GM21825 (cell line): ENCODE data around the gene RNF34.

ENCODE experiments used
- ATAC-seq: cut with Tn5 transposase; IDR thresholded peaks from one replicate; pipeline ENCODE4 v1.9.1; 2021; ENCODE audit warnings: mild to moderate bottlenecking, moderate library complexity; ENCODE audit not compliant: unreplicated experiment

Gene RNF34

DNA sequence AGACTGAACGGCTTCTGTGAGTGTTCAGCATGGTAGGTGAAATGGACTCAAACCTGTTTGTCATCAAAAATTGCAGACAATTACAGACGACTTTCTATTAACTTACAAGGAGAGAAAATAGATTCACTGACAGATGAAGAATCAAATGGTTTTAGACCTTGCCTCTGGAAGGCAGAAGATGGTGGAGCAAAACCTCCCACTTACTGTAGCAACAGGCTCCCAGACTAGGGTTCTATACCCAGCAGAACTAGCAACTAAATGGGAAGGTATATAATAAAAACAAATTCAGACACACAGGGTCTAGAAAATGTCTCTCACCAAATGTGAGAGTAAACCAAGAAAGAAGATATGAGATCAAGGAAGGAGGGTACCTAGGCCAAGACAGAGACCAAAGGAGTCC, 36.8 kb downstream of the RNF34 start:
- no peak for ATAC-seq

GRCh38 chr12:121438905-121439304, 39.0 kb downstream of the RNF34 start:
- ATAC-seq: no peak

DNA sequence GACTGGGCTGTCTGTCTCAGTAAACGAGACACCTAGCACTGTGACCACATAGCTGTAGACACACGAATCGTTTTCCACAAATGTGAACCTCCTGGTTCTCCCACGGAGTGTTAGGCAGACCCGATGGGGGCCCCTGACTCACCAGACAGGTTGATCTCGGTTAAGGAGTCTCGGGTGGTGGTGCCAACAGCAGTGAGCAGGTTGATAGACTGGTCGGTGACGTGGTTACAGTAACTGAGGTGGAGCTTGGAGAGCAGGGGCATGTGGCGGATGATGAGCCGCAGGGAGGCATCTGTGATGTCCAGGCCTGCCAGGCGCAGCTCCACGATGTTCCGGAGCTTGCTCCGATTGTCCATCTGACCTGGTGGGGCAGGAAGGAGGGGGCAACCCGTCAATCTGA, 39.8 kb downstream of the RNF34 start:
- ATAC-seq: no peak

DNA sequence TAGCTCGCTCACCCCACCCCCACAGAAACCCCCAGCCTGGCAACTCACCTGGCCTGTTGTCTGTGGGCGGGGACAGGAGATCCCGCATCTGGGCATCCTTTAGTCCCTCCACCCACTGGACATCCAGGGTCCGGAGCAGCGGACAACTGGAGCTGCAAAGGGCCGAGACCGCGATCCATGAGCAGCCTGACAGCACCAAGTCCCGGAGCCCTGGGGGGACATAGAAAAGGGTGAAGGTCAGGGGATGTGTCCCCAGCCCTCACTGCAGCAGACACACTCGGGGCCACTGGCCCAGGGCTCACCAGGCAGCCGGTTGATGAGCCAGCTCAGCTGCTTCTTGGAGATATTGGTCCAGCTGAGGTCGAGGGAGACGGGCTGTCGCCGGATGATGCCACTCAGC, 40.9 kb downstream of the RNF34 start:
- ATAC-seq: no peak

DNA sequence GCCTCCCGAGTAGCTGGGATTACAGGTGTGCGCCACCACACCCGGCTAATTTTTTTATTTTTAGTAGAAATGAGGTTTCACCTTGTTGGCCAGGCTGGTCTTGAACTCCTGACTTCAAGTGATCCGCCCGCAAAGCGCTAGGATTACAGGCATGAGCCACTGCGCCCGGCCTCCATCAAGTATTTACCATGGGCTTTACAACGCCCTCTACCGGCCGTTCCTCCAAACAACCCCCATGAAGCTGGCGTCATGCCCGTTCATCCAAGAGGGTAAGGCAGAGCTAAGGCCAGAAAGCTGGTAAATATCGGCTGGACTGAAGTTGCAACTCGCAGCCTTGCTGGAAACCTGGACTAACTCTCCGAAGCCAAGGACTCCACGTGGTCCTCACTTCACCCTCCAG, 41.6 kb downstream of the RNF34 start:
- no peak for ATAC-seq

GRCh38 chr12:121442028-121442948, 42.4 kb downstream of the RNF34 start:
- no peak for ATAC-seq

DNA sequence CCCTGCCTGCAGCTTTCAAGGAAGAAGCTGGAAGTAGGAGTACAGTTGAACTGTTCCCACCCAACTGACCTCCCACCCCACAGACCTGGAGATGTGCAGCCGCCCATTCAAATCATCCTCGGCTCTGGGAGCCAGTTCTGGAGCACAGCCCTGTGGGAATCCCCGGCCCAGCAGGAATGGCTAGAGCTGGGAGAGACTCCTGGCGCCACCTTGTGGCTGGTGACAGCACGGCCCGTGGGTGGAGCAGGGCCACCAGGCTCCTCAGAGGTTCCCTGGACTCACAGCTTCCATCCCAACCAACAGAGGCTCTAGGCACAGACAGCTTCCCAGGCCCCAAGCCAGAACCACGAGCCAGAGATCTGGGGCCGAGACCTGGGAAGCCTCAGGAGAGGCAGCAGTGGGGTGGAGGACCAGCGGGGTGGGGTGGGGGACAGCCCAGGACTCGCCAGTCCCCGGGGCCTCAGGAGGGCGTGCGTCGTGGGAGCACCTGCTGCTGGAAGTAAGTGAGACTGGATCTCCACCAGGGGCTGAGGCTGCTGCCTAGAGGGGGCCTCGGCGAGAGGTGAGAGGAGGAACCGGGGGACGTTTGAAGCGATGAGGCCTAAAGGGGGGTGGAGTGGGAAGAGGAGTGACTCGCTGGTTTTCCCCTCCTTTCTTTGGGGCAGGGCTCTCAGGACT, 43.4 kb downstream of the RNF34 start:
- no peak for ATAC-seq

DNA sequence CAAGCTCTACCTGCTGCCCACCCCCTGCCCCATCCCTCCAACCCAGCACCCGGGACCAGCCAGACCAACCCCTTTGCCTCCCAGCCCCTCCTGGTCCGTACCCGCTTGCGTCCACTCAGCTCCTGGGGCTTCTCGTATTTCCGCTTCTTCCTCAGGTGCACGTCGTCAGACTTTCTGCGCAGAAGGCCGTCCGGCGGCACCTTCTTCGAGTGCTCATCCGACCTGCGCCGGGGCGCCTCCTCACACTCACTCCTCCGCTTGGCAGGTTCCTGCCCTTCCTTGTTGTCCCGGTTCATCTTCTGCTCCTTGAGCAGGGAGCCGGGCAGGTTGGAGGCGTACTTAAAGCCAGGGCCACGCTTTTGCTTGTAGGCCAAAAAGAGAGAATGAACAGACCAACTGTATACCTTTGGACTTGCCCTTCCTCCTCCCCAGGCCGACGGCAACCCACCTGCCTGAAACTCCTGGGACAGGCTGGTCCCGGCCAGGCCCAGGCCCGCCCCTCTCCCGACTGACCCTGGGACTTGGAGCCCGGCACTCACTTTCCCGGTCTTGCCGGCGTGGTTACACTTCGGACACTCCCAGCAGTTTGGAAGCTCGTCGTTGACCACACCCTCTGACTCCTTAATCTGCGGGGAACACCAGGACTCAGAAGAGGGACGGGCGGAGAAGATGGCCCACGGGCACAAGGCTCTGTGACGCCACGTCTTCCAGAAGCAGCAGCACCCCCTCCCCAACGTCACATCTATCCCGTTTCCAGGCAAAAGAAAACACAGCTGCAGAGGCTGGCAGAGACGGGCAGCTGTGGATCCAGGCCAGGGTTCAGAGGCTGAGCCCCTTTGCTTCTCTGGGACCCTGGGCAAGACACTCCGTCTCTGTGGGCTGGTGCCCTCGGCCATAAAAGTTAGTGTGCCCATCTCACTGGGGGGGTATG, 44.3 kb downstream of the RNF34 start:
- ATAC-seq: no peak

- ATAC-seq: no peak
Measured at GRCh38 chr12:121444842-121445202, 44.9 kb downstream of the RNF34 start.

DNA sequence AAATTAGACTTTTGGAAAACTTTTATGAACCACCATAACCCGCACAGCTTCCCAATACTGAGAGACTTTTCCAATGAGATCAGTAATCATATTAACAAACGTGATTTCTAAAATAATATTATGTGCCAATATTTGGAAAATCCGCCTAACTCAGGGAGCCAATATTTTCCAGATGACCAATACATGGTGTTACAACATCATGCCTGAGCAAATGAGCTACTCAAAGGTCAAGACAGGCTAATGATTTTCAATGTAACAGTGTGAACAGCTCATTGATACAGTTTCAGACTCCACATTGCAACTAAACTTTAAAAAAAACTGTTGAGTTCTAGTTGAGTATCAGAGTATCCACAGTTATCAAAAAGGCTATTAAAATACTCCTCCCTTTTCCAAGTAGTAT, 46.8 kb downstream of the RNF34 start:
- no peak for ATAC-seq

GRCh38 chr12:121448771-121449315, 48.9 kb downstream of the RNF34 start:
- no peak for ATAC-seq

GRCh38 chr12:121451961-121452339, 52.0 kb downstream of the RNF34 start:
- ATAC-seq: no peak

GRCh38 chr12:121452340-121452984, 52.5 kb downstream of the RNF34 start:
- no peak for ATAC-seq

DNA sequence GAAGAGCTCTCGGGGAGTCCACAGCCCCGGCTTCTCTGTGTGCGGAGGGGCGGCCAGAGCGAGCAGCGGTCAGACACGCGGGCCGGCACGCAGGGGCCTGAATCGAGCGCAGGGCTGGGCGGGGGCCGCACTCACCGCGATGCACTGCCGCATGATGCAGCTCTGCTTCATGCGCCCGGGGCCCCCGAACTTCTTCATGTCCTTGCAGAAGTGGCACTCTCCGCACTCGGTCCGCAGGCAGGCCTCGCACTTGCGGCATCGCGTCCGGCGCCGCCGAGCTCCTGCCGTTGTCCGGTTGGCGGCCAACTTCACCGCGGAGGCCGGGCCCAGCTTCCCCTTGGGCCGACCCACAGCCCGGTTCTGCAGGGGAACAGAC, 53.1 kb downstream of the RNF34 start:
- no peak for ATAC-seq

DNA sequence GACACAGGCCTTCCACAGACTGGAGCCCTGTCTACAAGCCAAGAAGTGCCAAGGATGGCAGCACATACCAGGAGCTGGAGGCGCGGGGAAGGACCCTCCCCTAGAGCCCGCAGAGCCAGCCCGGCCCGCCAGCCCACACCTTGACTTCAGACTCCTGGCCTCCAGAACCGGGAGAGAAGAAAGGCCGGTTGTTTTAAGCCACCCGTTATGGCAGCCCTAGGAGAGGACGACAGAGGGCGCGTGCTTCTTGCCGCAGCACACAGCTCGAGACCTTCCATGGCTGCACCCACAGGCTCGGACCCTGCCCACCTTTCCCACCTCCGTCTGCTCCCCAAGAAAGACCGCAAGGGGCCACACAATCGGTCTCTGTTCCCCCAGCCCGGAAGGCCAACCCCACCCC, 53.7 kb downstream of the RNF34 start:
- no peak for ATAC-seq

- ATAC-seq: no peak
Measured at GRCh38 chr12:121454921-121455320, 55.0 kb downstream of the RNF34 start.

DNA sequence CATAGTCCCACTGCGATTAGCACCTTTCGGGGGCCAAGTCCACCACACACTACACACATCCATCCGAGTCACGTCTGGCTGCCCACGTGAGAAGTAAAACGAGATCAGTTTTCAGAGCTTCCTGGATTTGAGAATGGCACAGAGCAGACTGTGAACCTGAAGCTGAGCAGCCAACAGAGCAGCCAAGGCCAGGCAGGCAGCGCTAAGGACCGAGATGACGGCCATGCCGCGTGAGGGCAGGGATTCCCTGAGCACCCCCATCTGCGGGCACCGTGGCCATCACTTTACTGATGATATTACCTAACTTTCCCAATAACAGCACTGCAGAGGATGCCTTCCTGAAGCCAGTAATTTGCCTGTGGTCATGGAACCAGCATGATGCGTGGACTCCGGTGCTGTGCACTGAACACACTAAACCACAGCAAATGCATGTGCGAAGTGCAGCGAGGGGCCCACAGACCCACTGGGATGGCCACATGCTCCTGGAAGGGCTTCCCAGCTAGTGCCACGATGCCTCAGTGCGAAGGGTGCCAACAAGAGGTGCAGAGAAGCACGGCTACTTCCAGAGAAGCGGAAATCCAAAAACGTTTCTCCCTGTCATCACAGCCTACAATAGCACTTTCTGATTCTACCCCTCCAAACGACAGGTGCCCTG, 56.0 kb downstream of the RNF34 start:
- no peak for ATAC-seq

DNA sequence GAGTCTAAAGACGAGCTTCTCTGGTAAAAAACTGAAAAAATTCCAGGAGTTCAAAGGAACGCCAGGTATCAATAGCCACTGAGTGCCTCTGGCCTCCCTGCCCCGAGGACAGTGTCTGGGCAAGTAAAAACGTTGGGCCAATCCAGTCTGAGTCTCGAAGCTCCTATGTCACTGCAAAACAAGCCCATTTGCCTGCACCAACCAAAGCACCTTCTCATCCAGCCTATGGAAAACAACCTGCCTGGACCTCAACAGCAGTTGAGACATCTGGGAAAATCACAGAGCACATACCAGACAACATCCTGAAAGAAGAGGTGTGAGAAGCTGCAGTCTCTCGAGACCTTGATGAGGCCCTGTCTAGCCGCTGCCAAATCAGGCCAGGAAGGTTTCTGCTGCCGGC, 56.6 kb downstream of the RNF34 start:
- ATAC-seq: no peak

DNA sequence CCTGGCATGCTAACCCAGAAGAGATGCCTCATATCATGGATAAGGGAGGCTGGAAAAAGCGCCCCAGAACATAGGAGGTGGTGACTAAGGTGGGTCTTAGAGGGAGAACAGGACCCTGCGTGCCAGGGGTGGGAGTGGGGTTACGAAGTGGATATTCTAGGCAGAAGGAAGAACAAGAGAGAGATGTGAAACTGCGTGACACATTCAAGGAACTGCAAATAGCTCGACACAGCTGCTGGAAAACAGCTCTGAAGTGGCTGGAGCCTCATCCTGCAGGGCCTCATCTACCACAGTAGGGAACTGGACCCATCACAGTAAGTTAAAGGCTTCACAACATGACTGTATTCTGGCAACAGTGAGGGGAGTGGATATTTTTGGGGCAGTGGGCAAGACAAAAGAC, 61.1 kb downstream of the RNF34 start:
- ATAC-seq: no peak

DNA sequence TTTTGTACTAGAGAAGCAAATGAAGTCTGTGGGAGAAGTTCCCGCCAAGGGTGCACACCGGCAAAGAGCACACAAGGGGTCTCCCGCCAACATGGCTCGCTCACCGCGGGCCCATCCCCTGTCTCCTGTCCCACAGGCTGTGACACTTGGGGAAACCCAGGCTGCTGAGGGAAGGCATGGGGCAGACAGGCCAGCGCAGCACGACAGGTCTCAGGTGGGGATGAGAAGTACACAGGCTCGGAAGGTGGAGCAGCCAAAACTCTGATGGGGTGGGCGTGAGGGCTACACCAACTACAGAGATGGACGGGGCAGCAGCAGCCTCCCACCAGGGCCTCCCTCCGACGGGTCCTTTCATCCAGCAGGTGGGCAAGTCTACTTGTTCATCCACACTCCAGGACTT, 64.4 kb downstream of the RNF34 start:
- ATAC-seq: no peak
